ENCODE data around the gene IL1RAPL2. TPM values are rescaled to one million over a fixed set of nuclear protein-coding genes. Genes with fewer than 3 reads are reported as not detected.

IL1RAPL2 gene
- total and polyA plus RNA-seq, 2 of the 4 experiments (the other 2 are of a cell fraction) = 0.03 TPM; not detected in 1

DNA sequence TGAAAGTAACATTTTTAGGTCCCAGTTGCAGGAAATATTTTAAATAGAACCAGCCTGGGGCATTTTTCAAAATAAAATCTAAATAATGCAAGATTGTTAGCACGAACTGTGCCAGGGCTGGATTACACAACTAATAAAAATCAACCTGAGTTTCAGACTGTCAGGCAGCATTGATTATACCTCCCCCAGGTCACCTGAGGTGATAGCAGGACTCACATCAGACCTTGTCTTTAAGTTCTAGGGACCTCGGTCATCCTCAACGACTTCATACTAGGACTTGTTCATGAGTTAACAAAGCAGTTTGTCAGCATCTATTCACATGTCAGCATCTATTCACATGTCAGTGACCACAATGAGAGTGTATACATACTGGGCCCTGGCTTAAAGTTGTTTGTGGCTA, 663.1 kb downstream of the IL1RAPL2 start:
- DNase-seq = no peak
- no peak overlapping the region for H3K18ac ChIP-seq (ENCODE audit: low read depth, low read length)
- H2AFZ ChIP-seq (replicated peaks; ENCODE audit: low read length, poor library complexity) = no peak overlapping the region
- no peak overlapping the region for H3K9ac ChIP-seq (ENCODE audit: low read depth, low read length)
- H4K91ac ChIP-seq (ENCODE audit: insufficient read depth, low read depth, low read length) = no peak overlapping the region
- H3K4me3 ChIP-seq (ENCODE audit: insufficient read depth, low read depth, low read length) = no peak overlapping the region
- H3K27me3 ChIP-seq (ENCODE audit: control insufficient read depth, insufficient read depth, low read length) = no peaks in the 10 kb centered on the region
- no peaks in the 10 kb centered on the region for H3K9me3 ChIP-seq (ENCODE audit: control insufficient read depth, insufficient read depth, low read length)
- H4K20me1 ChIP-seq (ENCODE audit: insufficient read depth, low read length) = no peaks in the 10 kb centered on the region
- H3K27ac ChIP-seq (ENCODE audit: insufficient read depth, low read length) = no peak overlapping the region
- ChIA-PET POLR2A (ENCODE audit: unreplicated experiment) (no interaction called here), CTCF (interaction anchor here (1.3 kb wide), 1 partner anchor 39 kb away, joined by 5 read pairs; no protein-coding TSS in a partner anchor)
- dilution Hi-C loops (cut with HindIII; ENCODE audit: low sequenced_read_pairs, unreplicated experiment) = no loop called here
- no peak overlapping the region for H3K23ac ChIP-seq (ENCODE audit: low read depth, low read length)
- in situ Hi-C loops (cut with MboI; ENCODE audit: low sequenced_read_pairs) = no loop called here
- H2BK120ac ChIP-seq (ENCODE audit: low read depth, low read length) = no peak overlapping the region
- no peak overlapping the region for H4K5ac ChIP-seq (ENCODE audit: low read depth, low read length)
- no peak overlapping the region for H3K56ac ChIP-seq (ENCODE audit: extremely low read depth, insufficient read depth, low read length)
- no peak for ATAC-seq (ENCODE audit: low read depth)
- intact Hi-C loops (cut with micrococcal nuclease) = no loop called here
- H3K4me1 ChIP-seq (ENCODE audit: control insufficient read depth, insufficient read depth, low read length) = no peaks in the 10 kb centered on the region
- H3K79me1 ChIP-seq (ENCODE audit: low read depth in 1 of 2, low read length in 2 of 2) = no peaks in the 10 kb centered on the region
- no peak overlapping the region for H3K4me2 ChIP-seq (ENCODE audit: low read depth, low read length)
- no peak overlapping the region for H2BK15ac ChIP-seq (ENCODE audit: low read depth, low read length)
- no peak overlapping the region for H3K14ac ChIP-seq (replicated peaks; ENCODE audit: low read depth, low read length)
- WGBS, 2 experiments (ENCODE audit: extremely low coverage in 2 of 2, insufficient read length in 1 of 2) = no CpG with 5 or more reads among the region's 3 CpGs
- no peaks in the 10 kb centered on the region for H3K9me1 ChIP-seq (ENCODE audit: insufficient read depth, low read length)
- H2AK9ac ChIP-seq (replicated peaks; ENCODE audit: low read depth, low read length, poor library complexity) = no peak overlapping the region
- no peak overlapping the region for H3K4ac ChIP-seq (ENCODE audit: low read depth, low read length)
- H2BK20ac ChIP-seq (ENCODE audit: low read depth, low read length) = no peak overlapping the region
- TF ChIP-seq MAZ (IDR thresholded peaks at IDR 0.05; ENCODE audit: borderline replicate concordance, low read depth, low read length) = no peak
- TF ChIP-seq CHD1 (IDR thresholded peaks at IDR 0.05; ENCODE audit: low read depth, low read length) = no peak
- no peak for TF ChIP-seq MAFK (IDR thresholded peaks at IDR 0.05; ENCODE audit: low read depth, low read length)
- TF ChIP-seq, protein P1, sequence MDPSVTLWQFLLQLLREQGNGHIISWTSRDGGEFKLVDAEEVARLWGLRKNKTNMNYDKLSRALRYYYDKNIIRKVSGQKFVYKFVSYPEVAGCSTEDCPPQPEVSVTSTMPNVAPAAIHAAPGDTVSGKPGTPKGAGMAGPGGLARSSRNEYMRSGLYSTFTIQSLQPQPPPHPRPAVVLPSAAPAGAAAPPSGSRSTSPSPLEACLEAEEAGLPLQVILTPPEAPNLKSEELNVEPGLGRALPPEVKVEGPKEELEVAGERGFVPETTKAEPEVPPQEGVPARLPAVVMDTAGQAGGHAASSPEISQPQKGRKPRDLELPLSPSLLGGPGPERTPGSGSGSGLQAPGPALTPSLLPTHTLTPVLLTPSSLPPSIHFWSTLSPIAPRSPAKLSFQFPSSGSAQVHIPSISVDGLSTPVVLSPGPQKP (IDR thresholded peaks at IDR 0.05; ENCODE audit: borderline replicate concordance, low read depth, low read length) = no peak
- TF ChIP-seq POLR2A (IDR thresholded peaks at IDR 0.05; ENCODE audit: low read depth, low read length) = no peak
- TF ChIP-seq, protein P2, sequence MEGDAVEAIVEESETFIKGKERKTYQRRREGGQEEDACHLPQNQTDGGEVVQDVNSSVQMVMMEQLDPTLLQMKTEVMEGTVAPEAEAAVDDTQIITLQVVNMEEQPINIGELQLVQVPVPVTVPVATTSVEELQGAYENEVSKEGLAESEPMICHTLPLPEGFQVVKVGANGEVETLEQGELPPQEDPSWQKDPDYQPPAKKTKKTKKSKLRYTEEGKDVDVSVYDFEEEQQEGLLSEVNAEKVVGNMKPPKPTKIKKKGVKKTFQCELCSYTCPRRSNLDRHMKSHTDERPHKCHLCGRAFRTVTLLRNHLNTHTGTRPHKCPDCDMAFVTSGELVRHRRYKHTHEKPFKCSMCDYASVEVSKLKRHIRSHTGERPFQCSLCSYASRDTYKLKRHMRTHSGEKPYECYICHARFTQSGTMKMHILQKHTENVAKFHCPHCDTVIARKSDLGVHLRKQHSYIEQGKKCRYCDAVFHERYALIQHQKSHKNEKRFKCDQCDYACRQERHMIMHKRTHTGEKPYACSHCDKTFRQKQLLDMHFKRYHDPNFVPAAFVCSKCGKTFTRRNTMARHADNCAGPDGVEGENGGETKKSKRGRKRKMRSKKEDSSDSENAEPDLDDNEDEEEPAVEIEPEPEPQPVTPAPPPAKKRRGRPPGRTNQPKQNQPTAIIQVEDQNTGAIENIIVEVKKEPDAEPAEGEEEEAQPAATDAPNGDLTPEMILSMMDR (conservative IDR thresholded peaks at IDR 0.05; ENCODE audit: low read depth, low read length) = no peak
- no peak for TF ChIP-seq NFE2L2 (IDR thresholded peaks at IDR 0.05; ENCODE audit: low read depth, low read length)
- TF ChIP-seq RFX5 (IDR thresholded peaks at IDR 0.05; ENCODE audit: low read depth, low read length) = no peak
- TF ChIP-seq BHLHE40 (IDR thresholded peaks at IDR 0.05; ENCODE audit: low read depth, low read length) = no peak
- TF ChIP-seq MXI1 (IDR thresholded peaks at IDR 0.05; ENCODE audit: borderline replicate concordance, low read depth, low read length) = no peak
- TF ChIP-seq, protein P3, sequence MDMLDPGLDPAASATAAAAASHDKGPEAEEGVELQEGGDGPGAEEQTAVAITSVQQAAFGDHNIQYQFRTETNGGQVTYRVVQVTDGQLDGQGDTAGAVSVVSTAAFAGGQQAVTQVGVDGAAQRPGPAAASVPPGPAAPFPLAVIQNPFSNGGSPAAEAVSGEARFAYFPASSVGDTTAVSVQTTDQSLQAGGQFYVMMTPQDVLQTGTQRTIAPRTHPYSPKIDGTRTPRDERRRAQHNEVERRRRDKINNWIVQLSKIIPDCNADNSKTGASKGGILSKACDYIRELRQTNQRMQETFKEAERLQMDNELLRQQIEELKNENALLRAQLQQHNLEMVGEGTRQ (IDR thresholded peaks at IDR 0.05; ENCODE audit: low read depth, low read length) = no peak
- TF ChIP-seq RAD21 (IDR thresholded peaks at IDR 0.05; ENCODE audit: low read length) = no peak
- no peak for TF ChIP-seq RCOR1 (IDR thresholded peaks at IDR 0.05; ENCODE audit: insufficient replicate concordance, low read length)
- no peak for TF ChIP-seq SMC3 (IDR thresholded peaks at IDR 0.05; ENCODE audit: low read depth, low read length)
- no peak overlapping the region for H2BK5ac ChIP-seq (ENCODE audit: low read depth, low read length, poor library complexity, severe bottlenecking)
- no peak overlapping the region for H4K8ac ChIP-seq (ENCODE audit: low read depth in 2 of 2, low read length in 2 of 2)
- no peaks in the 10 kb centered on the region for H3K36me3 ChIP-seq (ENCODE audit: control insufficient read depth, insufficient read depth, low read length)
- BruUV-seq (replicated peaks) = no TSS peak
- no peak overlapping the region for H2AK5ac ChIP-seq (ENCODE audit: low read depth, low read length)
